ENCODE data around the gene RHOU.
"Not testable (repeated sequence)": the region's sequence is repeated elsewhere in the genome, so short reads cannot be mapped to it uniquely, and the experiment has no call there.

Gene RHOU

GRCh38 chr1:228734881-228735801, at the start of gene RHOU:
RHOU (plus strand) TSS chr1:228735479; CDS start chr1:228735743, 264 bp downstream.
- DNase-seq, result peak; percentile 51

GRCh38 chr1:228687587-228687986, 47.7 kb upstream of the RHOU start:
- no peak for DNase-seq

- DNase-seq, result no peak
Observed at GRCh38 chr1:228689255-228689654, 46.0 kb upstream of the RHOU start.

- no peak for DNase-seq
Observed at GRCh38 chr1:228691211-228691610, 44.1 kb upstream of the RHOU start.

GRCh38 chr1:228691926-228692325, 43.4 kb upstream of the RHOU start:
- DNase-seq, result peak; percentile 32

GRCh38 chr1:228694447-228694846, 40.8 kb upstream of the RHOU start:
- DNase-seq, result not testable (repeated sequence)

GRCh38 chr1:228695015-228695955, 40.0 kb upstream of the RHOU start:
- DNase-seq, result no peak

- peak; percentile 36 for DNase-seq
Observed at GRCh38 chr1:228697207-228698016, 37.9 kb upstream of the RHOU start.

- no peak for DNase-seq
Observed at GRCh38 chr1:228698017-228698329, 37.3 kb upstream of the RHOU start.

GRCh38 chr1:228702433-228702832, 32.8 kb upstream of the RHOU start:
- DNase-seq, result no peak

GRCh38 chr1:228706305-228706704, 29.0 kb upstream of the RHOU start:
- DNase-seq, result no peak

GRCh38 chr1:228717081-228717480, 18.2 kb upstream of the RHOU start:
- no peak for DNase-seq

- DNase-seq, result no peak
Observed at GRCh38 chr1:228721407-228721806, 13.9 kb upstream of the RHOU start.

- no peak for DNase-seq
Observed at GRCh38 chr1:228723287-228723686, 12.0 kb upstream of the RHOU start.

- DNase-seq, result no peak
Observed at GRCh38 chr1:228723921-228724320, 11.4 kb upstream of the RHOU start.

GRCh38 chr1:228725178-228725577, 10.1 kb upstream of the RHOU start:
- DNase-seq, result no peak

GRCh38 chr1:228727681-228728171, 7.6 kb upstream of the RHOU start:
- DNase-seq, result no peak

- DNase-seq, result no peak
Observed at GRCh38 chr1:228732426-228732825, 2.9 kb upstream of the RHOU start.

GRCh38 chr1:228733576-228733975, 1.7 kb upstream of the RHOU start:
- DNase-seq, result no peak

GRCh38 chr1:228735871-228736586, 750 bp downstream of the RHOU start:
- peak; percentile 45 for DNase-seq

- DNase-seq, result no peak
Observed at GRCh38 chr1:228736844-228737445, 1.7 kb downstream of the RHOU start.
